GM12878 (cell line): Measurements from ENCODE around the gene ANKRD24. TPM values are rescaled to one million over a fixed set of nuclear protein-coding genes. Genes with fewer than 3 reads are reported as not detected.

Experiments used
- ATAC-seq: fragments of 200-7000 bp; cut with Tn5 transposase; 3 replicates; pipeline ENCODE4 v1.9.1; 2020; ENCODE audit warnings: mild to moderate bottlenecking, moderate library complexity
- BruUV-seq: library from RNA; stranded (reverse); fragments of 400-500 nt; replicated peaks from 2 replicates; lab custom pipeline; 2021; lab: Mats Ljungman, UMichigan
- CTCF ChIA-PET: fragments of 300-600 bp; sonication (Branson Sonifier 250); formaldehyde crosslinking; extraction: SDS; loops from one replicate; lab custom pipeline; 2021; ENCODE audit warnings: inconsistent platforms; lab: Yijun Ruan, JAX
- POLR2A ChIA-PET: fragments of 350-600 bp; formaldehyde crosslinking; extraction: SDS; loops from one replicate; lab custom pipeline; 2021; ENCODE audit warnings: inconsistent platforms; lab: Charles Lee
- RAD21 ChIA-PET: fragments of 300-600 bp; sonication (Branson Sonifier 250); formaldehyde crosslinking; loops from one replicate; lab custom pipeline; 2023; ENCODE audit warnings: antibody characterized with exemption; ENCODE audit not compliant: unreplicated experiment; lab: Charles Lee
- SMC1A ChIA-PET: fragments of 300-600 bp; sonication (Branson Sonifier 250); formaldehyde crosslinking; loops from one replicate; lab custom pipeline; 2023; ENCODE audit not compliant: unreplicated experiment, uncharacterized antibody; lab: Charles Lee
- DNase-seq: peaks from one replicate; pipeline ENCODE4 v3.0.0-alpha.2; 2011; ENCODE audit warnings: low read depth, low spot score
- FAIRE-seq: peaks from 3 replicates; lab custom pipeline; 2011; peaks lifted over from hg19 to GRCh38; lab: Jason Lieb, UNC
- H2AFZ ChIP-seq: 2 replicates; pipeline ENCODE4 v1.6.0; 2011; ENCODE audit warnings: low read depth, low read length, control low read depth; ENCODE audit not compliant: control insufficient read depth
- H3K27ac ChIP-seq: 2 replicates; pipeline ENCODE4 v1.5.1; 2011; ENCODE audit warnings: control low read depth; ENCODE audit not compliant: control insufficient read depth, insufficient read depth
- H3K27me3 ChIP-seq, 2 experiments: replicated peaks in 1 of 2; 2 replicates each; pipeline versions ENCODE4 v1.6.0 to v1.6.1; 2011; ENCODE audit warnings: low read length in 1 of 2; ENCODE audit not compliant: control insufficient read depth in 2 of 2, insufficient read depth in 2 of 2
- H3K36me3 ChIP-seq, 2 experiments: 2 replicates each; pipeline ENCODE4 v1.5.1; 2011; ENCODE audit warnings: low read length in 1 of 2; ENCODE audit not compliant: control insufficient read depth in 2 of 2, insufficient read depth in 2 of 2
- H3K4me1 ChIP-seq: 2 replicates; pipeline ENCODE4 v1.6.1; 2011; ENCODE audit warnings: mild to moderate bottlenecking, low read length, moderate library complexity, mixed read lengths; ENCODE audit not compliant: control insufficient read depth, insufficient read depth
- H3K4me2 ChIP-seq: 2 replicates; pipeline ENCODE4 v1.6.0; 2011; ENCODE audit warnings: control low read depth; ENCODE audit not compliant: control insufficient read depth, insufficient read depth
- H3K4me3 ChIP-seq: fragments of 200-600 bp; sonication (generic); 2 replicates; pipeline ENCODE4 v1.5.1; 2016
- H3K79me2 ChIP-seq: 2 replicates; pipeline ENCODE4 v1.6.0; 2011; ENCODE audit warnings: low read length; ENCODE audit not compliant: control insufficient read depth, insufficient read depth
- H3K9ac ChIP-seq: 2 replicates; pipeline ENCODE4 v1.8.0; 2011; ENCODE audit warnings: low read length, control low read depth, mixed read lengths; ENCODE audit not compliant: control insufficient read depth, insufficient read depth
- H3K9me3 ChIP-seq: replicated peaks from 3 replicates; pipeline ENCODE4 v1.5.1; 2011; ENCODE audit warnings: mild to moderate bottlenecking, low read length; ENCODE audit not compliant: control insufficient read depth, insufficient read depth
- H4K20me1 ChIP-seq: 2 replicates; pipeline ENCODE4 v1.6.0; 2011; ENCODE audit not compliant: control insufficient read depth, insufficient read depth
- ETV6 ChIP-seq, 2 experiments: fragments of 450-650 bp in 1 of 2; IDR thresholded peaks in 1 of 2; conservative IDR thresholded peaks in 1 of 2; 2 replicates each; pipeline ENCODE4 v1.6.1; 2014; ENCODE audit warnings: antibody characterized with exemption in 1 of 2, borderline replicate concordance in 1 of 2, low read depth in 1 of 2, mild to moderate bottlenecking in 1 of 2, moderate library complexity in 1 of 2
- MAX ChIP-seq: IDR thresholded peaks from 2 replicates; pipeline ENCODE4 v1.6.1; 2012; ENCODE audit warnings: low read depth, low read length, improper control_type of control experiment
- NBN ChIP-seq: fragments of 450-650 bp; IDR thresholded peaks from 2 replicates; pipeline ENCODE4 v1.6.1; 2016
- SMAD5 ChIP-seq: IDR thresholded peaks from 2 replicates; pipeline ENCODE4 v1.6.1; 2016; ENCODE audit warnings: antibody characterized with exemption, low read depth
- SMC3 ChIP-seq: IDR thresholded peaks from 2 replicates; pipeline ENCODE4 v1.6.1; 2011; ENCODE audit warnings: low read length, improper control_type of control experiment, borderline replicate concordance
- SUPT20H ChIP-seq: IDR thresholded peaks from 2 replicates; pipeline ENCODE4 v1.6.1; 2011; ENCODE audit warnings: low read depth, mild to moderate bottlenecking, low read length, moderate library complexity, borderline replicate concordance; ENCODE audit not compliant: control insufficient read depth
- WGBS: methylation state at CpG from one replicate; pipeline ENCODE4 v1.1.6; 2016; ENCODE audit warnings: low lambda C conversion rate; ENCODE audit not compliant: insufficient replicate concordance, insufficient coverage; ENCODE audit errors: missing lambda C conversion rate; 5-methylcytosine and 5-hydroxymethylcytosine counted together
- in situ Hi-C: fragments of 300-500 bp; cut with MboI; formaldehyde crosslinking; loops from 9 replicates; pipeline ENCODE4 v1.14.3; 2018; ENCODE audit warnings: mixed read lengths
- intact Hi-C: fragments of 100-400 bp; cut with micrococcal nuclease; formaldehyde crosslinking; loops from one replicate; pipeline ENCODE4 v1.14.2; 2022; ENCODE audit not compliant: unreplicated experiment
- polyA plus RNA-seq, 11 experiments: library from polyadenylated mRNA; depleted of rRNA in 4 of 11; unstranded in 6 of 11; stranded (reverse) in 5 of 11; fragments of >200 nt; fragmentation: Nextera tagmentation in 4 of 11; fragmentation: Illumina TruSeq in 1 of 11; extraction: Ambion mirVana in 4 of 11; extraction: Trizol in 1 of 11; gene quantifications; 1 replicate in 1 of 11; 2 replicates in 10 of 11; pipeline versions ENCODE4 v1.2.1 to v1.2.3, GENCODE V29; 2011 to 2016; ENCODE audit warnings: inconsistent platforms in 2 of 11, missing spikeins in 2 of 11, low read depth in 1 of 11
- total RNA-seq, 4 experiments: library from RNA; depleted of rRNA in 3 of 4; stranded (reverse); fragments of >200 nt in 3 of 4; fragmentation: Illumina TruSeq in 1 of 4; extraction: Trizol in 1 of 4; gene quantifications; 2 replicates each; pipeline versions ENCODE4 v1.2.1 to v1.2.3, GENCODE V29; 2013 to 2021
- TF ChIP-seq, protein P1 (sequence below): fragments of 450-650 bp; IDR thresholded peaks from 2 replicates; pipeline ENCODE4 v1.6.1; 2018; ENCODE audit warnings: borderline replicate concordance, mild to moderate bottlenecking; ENCODE audit not compliant: partially characterized antibody

Gene ANKRD24
- total and polyA plus RNA-seq, 10 of the 15 experiments (the other 5 are each of a cell fraction or from before 2014, with no cell fraction given) = 0.02 to 0.59 (median 0.35) TPM; not detected in 1

DNA sequence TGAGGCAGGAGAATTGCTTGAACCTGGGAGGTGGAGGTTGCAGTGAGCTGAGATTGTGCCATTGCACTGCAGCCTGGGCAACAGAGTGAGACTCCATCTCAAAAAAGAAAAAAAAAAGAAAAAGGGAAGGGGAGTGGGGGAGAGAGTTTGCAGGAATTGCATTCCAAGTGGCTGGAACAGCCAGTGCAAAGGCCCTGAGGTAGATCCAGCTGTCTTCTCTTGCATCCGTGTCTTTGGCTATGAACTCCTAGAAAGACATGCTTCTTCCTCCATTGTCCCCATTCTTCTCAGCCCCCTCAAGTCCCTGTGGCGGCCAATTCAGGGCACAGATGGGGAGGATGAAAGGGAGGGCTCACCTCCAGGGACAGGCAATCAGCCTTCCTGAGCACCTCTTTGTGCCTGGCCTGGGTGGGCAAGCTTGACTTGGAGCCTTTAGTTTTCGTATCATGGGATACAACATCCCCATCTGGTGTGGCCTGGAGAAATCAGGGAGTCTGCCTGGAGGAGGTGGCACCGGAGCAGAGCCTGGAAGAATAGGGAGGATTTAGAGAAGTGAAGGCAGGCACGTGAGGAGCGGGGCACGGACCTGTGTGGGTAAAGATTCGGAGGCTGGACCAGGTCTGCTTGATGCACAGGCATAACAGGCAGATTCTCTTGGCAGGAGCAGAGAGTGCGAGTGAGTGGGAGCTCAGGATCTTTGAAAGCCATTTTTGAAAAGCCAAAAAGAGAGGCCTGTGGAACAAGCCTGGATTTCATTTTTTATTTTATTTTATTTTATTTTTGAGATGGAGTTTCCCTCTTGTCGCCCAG, 5.0 kb downstream of the ANKRD24 start:
- Histone ChIP-seq H3K4me2 (no peak overlapping the region), H3K36me3 (no peaks in the 10 kb centered on the region), H3K27me3 (no peaks in the 10 kb centered on the region), H2AFZ (no peak overlapping the region), H3K79me2 (no peaks in the 10 kb centered on the region), H3K9me3 (no peaks in the 10 kb centered on the region), H3K4me3 (no peak overlapping the region), H3K4me1 (peaks cover 3% of the 10 kb centered on the region; the same call in 1 of the 2 replicates), H4K20me1 (0 out of 2 replicates have a peak, but pooled peaks cover 2% of the 10 kb centered on the region), H3K9ac (no peak overlapping the region), H3K27ac (no peak overlapping the region)
- ChIA-PET POLR2A (interaction anchor here (0.6 to 1.5 kb wide), 2 partner anchors 47 to 204 kb away, joined by 3 to 7 read pairs; no protein-coding TSS in a partner anchor), RAD21 (interaction anchor here (1.3 kb wide), 1 partner anchor 200 kb away, joined by 4 read pairs; no protein-coding TSS in a partner anchor), CTCF (interaction anchor here (0.6 to 4.7 kb wide), 5 partner anchors 13 to 608 kb away, joined by 3 to 32 read pairs (median 6); no protein-coding TSS in a partner anchor), SMC1A (interaction anchor here (0.6 to 1.5 kb wide), 6 partner anchors 13 to 202 kb away, joined by 3 to 7 read pairs (median 3); partner anchors contain the start of gene EEF2)
- in situ Hi-C loops = no loop called here
- WGBS = 47% methylated on average over 10 of the region's 10 CpGs
- intact Hi-C loops = loop anchor here (2.0 to 10.0 kb wide), 2 partner anchors 123 to 201 kb away; partner anchors contain the start of gene ZBTB7A
- no TSS peak for BruUV-seq
- TF ChIP-seq MAX (no peak), SMAD5 (no peak), SMC3 (no peak), ETV6 (conservative IDR thresholded peaks at IDR 0.05 in 1 of 2, IDR thresholded peaks at IDR 0.05 in 1 of 2; ENCODE audit: borderline replicate concordance in 1 of 2, low read depth in 1 of 2) (no peak), SUPT20H (no peak), NBN (no peak)
- TF ChIP-seq, protein P1, sequence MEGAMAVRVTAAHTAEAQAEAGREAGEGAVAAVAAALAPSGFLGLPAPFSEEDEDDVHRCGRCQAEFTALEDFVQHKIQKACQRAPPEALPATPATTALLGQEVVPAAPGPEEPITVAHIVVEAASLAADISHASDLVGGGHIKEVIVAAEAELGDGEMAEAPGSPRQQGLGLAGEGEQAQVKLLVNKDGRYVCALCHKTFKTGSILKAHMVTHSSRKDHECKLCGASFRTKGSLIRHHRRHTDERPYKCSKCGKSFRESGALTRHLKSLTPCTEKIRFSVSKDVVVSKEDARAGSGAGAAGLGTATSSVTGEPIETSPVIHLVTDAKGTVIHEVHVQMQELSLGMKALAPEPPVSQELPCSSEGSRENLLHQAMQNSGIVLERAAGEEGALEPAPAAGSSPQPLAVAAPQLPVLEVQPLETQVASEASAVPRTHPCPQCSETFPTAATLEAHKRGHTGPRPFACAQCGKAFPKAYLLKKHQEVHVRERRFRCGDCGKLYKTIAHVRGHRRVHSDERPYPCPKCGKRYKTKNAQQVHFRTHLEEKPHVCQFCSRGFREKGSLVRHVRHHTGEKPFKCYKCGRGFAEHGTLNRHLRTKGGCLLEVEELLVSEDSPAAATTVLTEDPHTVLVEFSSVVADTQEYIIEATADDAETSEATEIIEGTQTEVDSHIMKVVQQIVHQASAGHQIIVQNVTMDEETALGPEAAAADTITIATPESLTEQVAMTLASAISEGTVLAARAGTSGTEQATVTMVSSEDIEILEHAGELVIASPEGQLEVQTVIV = no peak
- no peak for FAIRE-seq
- ATAC-seq = no peak
- DNase-seq = no peak
